NCI-H1694 (cell line): ENCODE measurements around the gene CNTLN.
A peak's percentile ranks its signal among the peaks of the same experiment; 100 is the strongest.
"Not testable (repeated sequence)": the region's sequence is repeated elsewhere in the genome, so short reads cannot be mapped to it uniquely, and the experiment has no call there.

Experiments
- DNase-seq: peaks from one replicate; lab custom pipeline; 2025; lab: John Stamatoyannopoulos, UW

CNTLN gene

GRCh38 chr9:17509701-17510100 is 374.9 kb downstream of the CNTLN start:
- no peak for DNase-seq

GRCh38 chr9:17519761-17520160 is 384.9 kb downstream of the CNTLN start:
- no peak for DNase-seq

GRCh38 chr9:17520268-17521064 is 385.6 kb downstream of the CNTLN start:
- DNase-seq: no peak

GRCh38 chr9:17521100-17521855 is 386.4 kb downstream of the CNTLN start:
- DNase-seq: no peak

- DNase-seq: not testable (repeated sequence)
Measured at GRCh38 chr9:17526726-17527125, 391.9 kb downstream of the CNTLN start.

GRCh38 chr9:17528859-17529258 is 394.0 kb downstream of the CNTLN start:
- peak; percentile 3 for DNase-seq

- peak; percentile 36 for DNase-seq
Measured at GRCh38 chr9:17531642-17532254, 396.9 kb downstream of the CNTLN start.

- no peak for DNase-seq
Measured at GRCh38 chr9:17532461-17532860, 397.6 kb downstream of the CNTLN start.

GRCh38 chr9:17535176-17535575 is 400.3 kb downstream of the CNTLN start:
- no peak for DNase-seq

GRCh38 chr9:17536027-17536426 is 401.2 kb downstream of the CNTLN start:
- no peak for DNase-seq

- no peak for DNase-seq
Measured at GRCh38 chr9:17551023-17551422, 416.2 kb downstream of the CNTLN start.
